ENCODE data around the gene PBXIP1. TPM values are rescaled to one million over a fixed set of nuclear protein-coding genes. Genes with fewer than 3 reads are reported as not detected.
"Not testable (repeated sequence)": the region's sequence is repeated elsewhere in the genome, so short reads cannot be mapped to it uniquely, and the experiment has no call there.

PBXIP1 gene
- total and polyA plus RNA-seq, 2 donors, result 74.0 to 206 TPM

DNA sequence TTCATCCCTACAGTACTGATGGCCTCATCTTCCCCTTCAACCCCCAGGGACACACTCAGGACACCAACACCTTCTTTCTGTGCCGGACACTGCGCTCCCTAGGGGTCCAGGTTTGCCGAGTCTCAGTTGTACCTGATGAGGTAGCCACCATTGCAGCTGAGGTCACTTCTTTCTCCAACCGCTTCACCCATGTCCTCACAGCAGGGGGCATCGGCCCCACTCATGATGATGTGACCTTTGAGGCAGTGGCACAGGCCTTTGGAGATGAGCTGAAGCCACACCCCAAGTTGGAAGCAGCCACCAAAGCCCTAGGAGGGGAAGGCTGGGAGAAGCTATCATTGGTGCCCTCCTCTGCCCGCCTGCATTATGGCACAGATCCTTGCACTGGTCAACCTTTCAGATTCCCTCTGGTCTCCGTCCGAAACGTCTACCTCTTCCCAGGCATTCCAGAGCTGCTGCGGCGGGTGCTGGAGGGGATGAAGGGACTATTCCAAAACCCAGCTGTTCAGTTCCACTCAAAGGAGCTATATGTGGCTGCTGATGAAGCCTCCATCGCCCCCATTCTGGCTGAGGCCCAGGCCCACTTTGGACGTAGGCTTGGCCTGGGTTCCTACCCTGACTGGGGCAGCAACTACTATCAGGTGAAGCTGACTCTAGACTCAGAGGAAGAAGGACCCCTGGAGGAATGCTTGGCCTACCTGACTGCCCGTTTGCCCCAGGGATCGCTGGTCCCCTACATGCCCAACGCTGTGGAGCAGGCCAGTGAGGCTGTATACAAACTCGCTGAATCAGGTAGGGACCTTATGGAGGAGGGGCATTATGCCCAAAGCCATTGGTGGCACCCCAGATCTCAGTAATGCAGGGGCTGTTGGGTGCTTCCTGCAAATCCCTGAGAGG lies 32.4 kb upstream of the PBXIP1 start:
- no peaks in the 10 kb centered on the region for H3K4me1 ChIP-seq (ENCODE audit: insufficient read depth)
- no peaks in the 10 kb centered on the region for H3K36me3 ChIP-seq (ENCODE audit: insufficient read depth)
- DNase-seq (ENCODE audit: extremely low spot score), result no peak
- WGBS, result 87% methylated on average over 17 of the region's 17 CpGs
- no peak overlapping the region for H3K4me3 ChIP-seq (ENCODE audit: low read depth, low read length)
- no peak overlapping the region for H3K27ac ChIP-seq (ENCODE audit: low read depth)

- H3K4me3 ChIP-seq (ENCODE audit: low read depth, low read length), result no peak overlapping the region
- WGBS, result 75% methylated on average over 6 of the region's 6 CpGs
- H3K36me3 ChIP-seq (ENCODE audit: insufficient read depth), result no peaks in the 10 kb centered on the region
- no peak for DNase-seq (ENCODE audit: extremely low spot score)
- no peaks in the 10 kb centered on the region for H3K4me1 ChIP-seq (ENCODE audit: insufficient read depth)
- no peak overlapping the region for H3K27ac ChIP-seq (ENCODE audit: low read depth)
Measured at GRCh38 chr1:154987326-154987725, 31.4 kb upstream of the PBXIP1 start.

- 90% methylated on average over 4 of the region's 4 CpGs for WGBS
- H3K36me3 ChIP-seq (ENCODE audit: insufficient read depth), result not testable (repeated sequence)
Measured at GRCh38 chr1:154986736-154987135, 30.8 kb upstream of the PBXIP1 start.

GRCh38 chr1:154983776-154984466 lies 28.0 kb upstream of the PBXIP1 start:
- no peak for DNase-seq (ENCODE audit: extremely low spot score)
- no peaks in the 10 kb centered on the region for H3K4me1 ChIP-seq (ENCODE audit: insufficient read depth)
- H3K4me3 ChIP-seq (ENCODE audit: low read depth, low read length), result peak overlapping the region; percentile 60
- no peak overlapping the region for H3K27ac ChIP-seq (ENCODE audit: low read depth)
- H3K36me3 ChIP-seq (ENCODE audit: insufficient read depth), result no peaks in the 10 kb centered on the region
- WGBS, result 14% methylated on average over 17 of the region's 17 CpGs

More at GRCh38 chr1:154986736-154987135, 30.8 kb upstream of the PBXIP1 start:
- not testable (repeated sequence) for H3K4me1 ChIP-seq (ENCODE audit: insufficient read depth); DNase-seq (ENCODE audit: extremely low spot score); H3K27ac ChIP-seq (ENCODE audit: low read depth); H3K4me3 ChIP-seq (ENCODE audit: low read depth, low read length)

GRCh38 chr1:154982897-154983648 lies 27.2 kb upstream of the PBXIP1 start, which contains the start of gene FLAD1:
FLAD1 (plus strand) TSS chr1:154983344; CDS start chr1:154983695, 351 bp downstream.
- Histone ChIP-seq H3K36me3 (ENCODE audit: insufficient read depth) (no peaks in the 10 kb centered on the region), H3K4me1 (ENCODE audit: insufficient read depth) (no peaks in the 10 kb centered on the region), H3K27ac (ENCODE audit: low read depth) (no peak within 1 kb of the TSS), H3K4me3 (ENCODE audit: low read depth, low read length) (peak within 1 kb of the TSS; percentile 60)
- DNase-seq (ENCODE audit: extremely low spot score), result peak; percentile 99
- under 1% methylated on average over 26 of the region's 26 CpGs for WGBS

- Histone ChIP-seq H3K36me3 (ENCODE audit: insufficient read depth) (no peaks in the 10 kb centered on the region), H3K4me3 (ENCODE audit: low read depth, low read length) (no peak overlapping the region), H3K4me1 (ENCODE audit: insufficient read depth) (no peaks in the 10 kb centered on the region), H3K27ac (ENCODE audit: low read depth) (no peak overlapping the region)
- no peak for DNase-seq (ENCODE audit: extremely low spot score)
- 61% methylated on average over 6 of the region's 6 CpGs for WGBS
Measured at GRCh38 chr1:154982341-154982740, 26.4 kb upstream of the PBXIP1 start.

DNA sequence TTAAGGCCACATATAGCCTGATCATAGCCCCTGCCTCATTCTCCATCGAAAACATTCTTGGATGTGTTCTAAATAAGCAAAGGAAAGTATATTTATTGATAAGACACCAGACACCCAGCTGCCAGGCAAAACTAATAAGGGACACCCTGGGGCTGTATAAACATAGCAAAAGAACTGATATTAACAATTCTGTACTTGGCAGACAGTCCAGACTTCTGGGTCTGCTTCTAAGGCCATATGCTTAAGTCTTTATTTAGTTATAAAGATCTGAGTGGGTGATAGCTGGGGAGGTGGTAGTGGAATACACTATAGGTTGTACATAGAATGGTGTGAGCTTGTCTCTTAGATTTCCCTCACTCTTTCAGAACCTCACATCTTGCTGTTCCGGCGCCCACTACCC lies 22.5 kb upstream of the PBXIP1 start:
- Histone ChIP-seq H3K4me1 (ENCODE audit: insufficient read depth) (no peaks in the 10 kb centered on the region), H3K4me3 (ENCODE audit: low read depth, low read length) (no peak overlapping the region), H3K27ac (ENCODE audit: low read depth) (no peak overlapping the region), H3K36me3 (ENCODE audit: insufficient read depth) (no peaks in the 10 kb centered on the region)
- WGBS, result 85% methylated on average over 3 of the region's 3 CpGs
- no peak for DNase-seq (ENCODE audit: extremely low spot score)

GRCh38 chr1:154977762-154978161 lies 21.9 kb upstream of the PBXIP1 start:
- H3K36me3 ChIP-seq (ENCODE audit: insufficient read depth); H3K4me1 ChIP-seq (ENCODE audit: insufficient read depth); H3K4me3 ChIP-seq (ENCODE audit: low read depth, low read length); H3K27ac ChIP-seq (ENCODE audit: low read depth); DNase-seq (ENCODE audit: extremely low spot score): not testable (repeated sequence)
- WGBS, result 60% methylated on average over 3 of the region's 3 CpGs

DNA sequence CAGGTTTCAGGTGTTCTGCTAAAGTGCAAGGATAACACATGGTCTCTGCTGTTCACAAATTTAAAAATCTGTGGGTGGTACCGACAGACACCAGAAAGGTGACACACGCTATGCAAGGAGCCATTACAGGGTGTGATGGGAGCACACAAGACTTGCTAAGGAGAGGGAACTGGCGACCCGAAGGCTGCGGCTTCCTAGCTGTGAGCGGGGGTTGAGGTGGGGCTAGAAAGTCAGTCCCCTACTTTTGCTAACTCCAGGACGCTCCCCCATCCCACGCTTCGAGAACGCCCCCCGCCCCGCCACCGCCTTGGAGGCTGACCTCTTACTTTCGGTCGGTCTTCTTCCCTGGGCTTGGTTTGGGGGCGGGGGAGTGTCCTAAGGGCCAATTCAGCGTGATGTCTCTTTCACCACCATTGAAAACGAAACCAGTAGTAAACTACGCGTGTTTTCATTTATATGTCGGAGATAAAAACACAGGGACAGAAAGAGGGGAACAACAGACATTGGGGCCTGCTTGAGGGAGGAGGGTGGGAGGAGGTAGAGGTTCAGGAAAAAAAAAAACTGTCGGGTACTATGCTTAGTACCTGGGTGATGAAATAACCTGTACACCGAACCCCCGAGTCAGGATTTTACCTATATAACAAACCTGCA lies 19.6 kb upstream of the PBXIP1 start:
- under 1% methylated on average over 24 of the region's 24 CpGs for WGBS
- peak overlapping the region; percentile 94 for H3K27ac ChIP-seq (ENCODE audit: low read depth)
- H3K36me3 ChIP-seq (ENCODE audit: insufficient read depth), result no peaks in the 10 kb centered on the region
- no peaks in the 10 kb centered on the region for H3K4me1 ChIP-seq (ENCODE audit: insufficient read depth)
- DNase-seq (ENCODE audit: extremely low spot score), result no peak
- peak overlapping the region; percentile 54 for H3K4me3 ChIP-seq (ENCODE audit: low read depth, low read length)

DNA sequence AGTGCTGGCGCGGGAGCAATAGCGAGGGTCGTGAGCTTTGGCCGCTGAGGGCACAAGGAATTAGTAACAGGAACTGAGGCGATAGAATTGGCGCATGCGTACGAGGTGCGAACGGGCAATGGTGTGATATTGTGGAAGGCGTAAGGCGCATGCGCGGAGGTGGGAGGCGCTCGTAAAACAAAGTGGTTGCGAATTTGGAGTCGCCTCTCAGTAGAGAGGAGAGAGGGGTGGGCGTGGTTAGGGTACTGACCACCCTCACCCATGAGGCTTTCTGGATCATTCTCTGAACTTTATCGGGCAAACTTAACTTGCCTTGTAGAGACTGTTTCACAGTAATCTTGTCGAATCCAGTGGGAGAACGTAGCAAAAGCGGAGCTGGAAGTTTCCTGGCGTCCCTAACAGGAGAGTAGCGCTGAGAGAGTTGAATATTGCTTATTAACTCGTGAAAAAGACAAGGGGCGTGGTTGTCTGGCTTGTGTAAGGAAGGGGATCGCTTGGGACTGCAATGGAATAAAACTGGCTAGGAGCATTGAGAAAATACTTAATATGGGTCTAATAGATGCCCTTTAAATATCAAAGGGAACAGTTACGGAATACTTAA lies 19.0 kb upstream of the PBXIP1 start:
- no peaks in the 10 kb centered on the region for H3K4me1 ChIP-seq (ENCODE audit: insufficient read depth)
- DNase-seq (ENCODE audit: extremely low spot score), result peak; percentile 98
- peak overlapping the region; percentile 94 for H3K27ac ChIP-seq (ENCODE audit: low read depth)
- under 1% methylated on average over 30 of the region's 30 CpGs for WGBS
- peak overlapping the region; percentile 54 for H3K4me3 ChIP-seq (ENCODE audit: low read depth, low read length)
- H3K36me3 ChIP-seq (ENCODE audit: insufficient read depth), result no peaks in the 10 kb centered on the region

- H3K4me3 ChIP-seq (ENCODE audit: low read depth, low read length), result peak within 1 kb of the TSS; percentile 54
- H3K4me1 ChIP-seq (ENCODE audit: insufficient read depth), result no peaks in the 10 kb centered on the region
- H3K27ac ChIP-seq (ENCODE audit: low read depth), result peak within 1 kb of the TSS; percentile 94
- WGBS, result under 1% methylated on average over 47 of the region's 47 CpGs
- peak; percentile 100 for DNase-seq (ENCODE audit: extremely low spot score)
- H3K36me3 ChIP-seq (ENCODE audit: insufficient read depth), result no peaks in the 10 kb centered on the region
Measured at GRCh38 chr1:154974102-154974807, 18.4 kb upstream of the PBXIP1 start, which contains the start of gene CKS1B. CKS1B (plus strand) TSS chr1:154974681; CDS start chr1:154974746, 65 bp downstream.

Data from urinary bladder (tissue), 4 donors.